Stomach (tissue), 9 donors: ENCODE measurements around the gene C20orf204. TPM values are rescaled to one million over a fixed set of nuclear protein-coding genes. Genes with fewer than 3 reads are reported as not detected.

Source experiments
- DNase-seq, 2 donors: peaks; one replicate each; pipeline versions ENCODE4 v3.0.0 to v3.0.0-alpha.2; 2013 to 2019
- H3K27ac ChIP-seq, 5 donors: fragments of 200-600 bp in 4 of 5; sonication (generic) in 4 of 5; one replicate each; pipeline ENCODE4 v1.5.1; 2013 to 2019; ENCODE audit warnings: mild to moderate bottlenecking in 1 of 5, moderate library complexity in 1 of 5
- H3K27me3 ChIP-seq, 3 donors: fragments of 200-600 bp; sonication (generic); one replicate each; pipeline ENCODE4 v1.5.1; 2017 to 2019; ENCODE audit warnings: mixed run types in 1 of 3
- H3K36me3 ChIP-seq, 4 donors: fragments of 200-600 bp; sonication (generic); 1 replicate in 3 of 4; 2 replicates in 1 of 4; pipeline ENCODE4 v1.5.1; 2016 to 2019
- H3K4me1 ChIP-seq, 4 donors: fragments of 200-600 bp; sonication (generic); one replicate each; pipeline ENCODE4 v1.5.1; 2016 to 2019
- H3K4me3 ChIP-seq, 4 donors: fragments of 200-600 bp; sonication (generic) in 3 of 4; one replicate each; pipeline ENCODE4 v1.5.1; 2016 to 2019; ENCODE audit warnings: mild to moderate bottlenecking in 1 of 4
- H3K9me3 ChIP-seq, 4 donors: fragments of 200-600 bp; sonication (generic); one replicate each; pipeline ENCODE4 v1.5.1; 2016 to 2019
- EP300 ChIP-seq: sonication (generic); formaldehyde crosslinking; IDR thresholded peaks from one replicate; pipeline ENCODE4 v1.6.1; 2017; ENCODE audit warnings: antibody characterized with exemption
- POLR2A ChIP-seq, 4 donors: fragments of 450-650 bp; IDR thresholded peaks; one replicate each; pipeline ENCODE4 v1.6.1; 2016; ENCODE audit warnings: antibody characterized with exemption in 4 of 4, control low read depth in 2 of 4, mild to moderate bottlenecking in 1 of 4, moderate library complexity in 1 of 4
- POLR2AphosphoS5 ChIP-seq, 3 donors: sonication (generic); formaldehyde crosslinking; IDR thresholded peaks; one replicate each; pipeline ENCODE4 v1.6.1; 2016; ENCODE audit warnings: antibody characterized with exemption in 3 of 3
- WGBS, 5 donors: extraction: QIAGEN DNeasy Blood & Tissue Kit in 3 of 5; methylation state at CpG; one replicate each; pipeline versions ENCODE4 v1.1.5 to v1.1.7; 2013 to 2018; 5-methylcytosine and 5-hydroxymethylcytosine counted together
- intact Hi-C: fragments of 100-400 bp; cut with DNase I; formaldehyde crosslinking; loops from one replicate; pipeline ENCODE4 v1.15.1; 2023; ENCODE audit warnings: low total_unique reads
- polyA plus RNA-seq, 3 donors: library from polyadenylated mRNA; stranded (reverse); fragments of 200-250 nt; gene quantifications; one replicate each; pipeline ENCODE4 v1.2.3, GENCODE V29; 2013
- total RNA-seq, 5 donors: library from RNA; depleted of rRNA; stranded (reverse); fragments of >200 nt; gene quantifications; one replicate each; pipeline versions ENCODE4 v1.1.0 to v1.2.3, GENCODE V29; 2014 to 2016
- TF ChIP-seq, protein P1 (sequence below), 7 experiments: fragments of 450-650 bp in 4 of 7; fragments of 200-600 bp in 3 of 7; sonication (generic) in 3 of 7; IDR thresholded peaks; one replicate each; pipeline ENCODE4 v1.5.1; 2016 to 2019; ENCODE audit warnings: antibody characterized with exemption in 7 of 7, control low read depth in 2 of 7, mild to moderate bottlenecking in 1 of 7
- donor health status: healthy with polysubstance abuse.
- donor health status: Bipolar disorder and iron deficiency.
- donor health status: healthy.

Gene C20orf204
- total and polyA plus RNA-seq, 8 donors: 0.62 to 3.4 (median 1.5) TPM; not detected in 4

DNA sequence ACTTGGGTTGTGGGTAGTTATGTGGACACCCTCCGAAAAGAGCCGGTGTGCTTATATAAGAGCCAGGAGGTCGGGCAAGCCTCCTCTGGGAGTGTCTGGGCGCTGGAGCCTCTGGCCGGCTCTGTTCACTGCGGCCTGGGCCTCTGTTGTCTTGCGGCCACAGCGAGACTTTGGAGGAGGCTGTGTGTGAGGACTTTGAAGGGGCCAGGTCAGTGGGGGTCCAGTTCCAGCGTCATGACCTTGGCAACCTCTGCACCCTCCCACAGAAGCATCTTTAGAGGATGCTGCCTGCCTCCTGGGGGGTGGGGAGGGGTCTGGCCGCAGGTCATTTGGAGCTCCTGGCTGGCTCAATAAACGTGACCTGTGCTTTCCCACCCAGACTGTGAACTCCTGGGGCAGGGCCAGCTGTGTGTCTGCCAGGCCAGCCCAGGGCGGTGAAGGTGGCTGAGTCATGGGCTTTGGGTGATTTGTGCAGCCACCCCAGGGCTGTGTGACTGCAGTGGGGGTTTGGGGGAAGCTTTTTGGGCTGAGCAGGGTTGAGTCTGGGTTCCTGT is 28.2 kb downstream of the C20orf204 start:
- H3K27ac ChIP-seq: peak overlapping the region in 3 of 5 donors; percentile 81 to 87 (median 86)
- no peaks in the 10 kb centered on the region for H3K36me3 ChIP-seq
- no peaks in the 10 kb centered on the region for H3K27me3 ChIP-seq
- WGBS, 5 donors: 22 to 46% (median 40%) methylated on average over 12 of the region's 12 CpGs
- no peaks in the 10 kb centered on the region for H3K9me3 ChIP-seq
- peak in 1 of 2 donors; percentile 49 for DNase-seq
- TF ChIP-seq, protein P1, sequence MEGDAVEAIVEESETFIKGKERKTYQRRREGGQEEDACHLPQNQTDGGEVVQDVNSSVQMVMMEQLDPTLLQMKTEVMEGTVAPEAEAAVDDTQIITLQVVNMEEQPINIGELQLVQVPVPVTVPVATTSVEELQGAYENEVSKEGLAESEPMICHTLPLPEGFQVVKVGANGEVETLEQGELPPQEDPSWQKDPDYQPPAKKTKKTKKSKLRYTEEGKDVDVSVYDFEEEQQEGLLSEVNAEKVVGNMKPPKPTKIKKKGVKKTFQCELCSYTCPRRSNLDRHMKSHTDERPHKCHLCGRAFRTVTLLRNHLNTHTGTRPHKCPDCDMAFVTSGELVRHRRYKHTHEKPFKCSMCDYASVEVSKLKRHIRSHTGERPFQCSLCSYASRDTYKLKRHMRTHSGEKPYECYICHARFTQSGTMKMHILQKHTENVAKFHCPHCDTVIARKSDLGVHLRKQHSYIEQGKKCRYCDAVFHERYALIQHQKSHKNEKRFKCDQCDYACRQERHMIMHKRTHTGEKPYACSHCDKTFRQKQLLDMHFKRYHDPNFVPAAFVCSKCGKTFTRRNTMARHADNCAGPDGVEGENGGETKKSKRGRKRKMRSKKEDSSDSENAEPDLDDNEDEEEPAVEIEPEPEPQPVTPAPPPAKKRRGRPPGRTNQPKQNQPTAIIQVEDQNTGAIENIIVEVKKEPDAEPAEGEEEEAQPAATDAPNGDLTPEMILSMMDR (IDR thresholded peaks at IDR 0.05): no peak
- TF ChIP-seq POLR2AphosphoS5 (IDR thresholded peaks at IDR 0.05) (no peak), EP300 (no peak), POLR2A (IDR thresholded peaks at IDR 0.05) (no peak)
- intact Hi-C loops: no loop called here
- peaks cover 32 to 48% (median 37%) of the 10 kb centered on the region in 4 donors for H3K4me1 ChIP-seq
- H3K4me3 ChIP-seq: peak overlapping the region; percentile 68 to 98 (median 96)

DNA sequence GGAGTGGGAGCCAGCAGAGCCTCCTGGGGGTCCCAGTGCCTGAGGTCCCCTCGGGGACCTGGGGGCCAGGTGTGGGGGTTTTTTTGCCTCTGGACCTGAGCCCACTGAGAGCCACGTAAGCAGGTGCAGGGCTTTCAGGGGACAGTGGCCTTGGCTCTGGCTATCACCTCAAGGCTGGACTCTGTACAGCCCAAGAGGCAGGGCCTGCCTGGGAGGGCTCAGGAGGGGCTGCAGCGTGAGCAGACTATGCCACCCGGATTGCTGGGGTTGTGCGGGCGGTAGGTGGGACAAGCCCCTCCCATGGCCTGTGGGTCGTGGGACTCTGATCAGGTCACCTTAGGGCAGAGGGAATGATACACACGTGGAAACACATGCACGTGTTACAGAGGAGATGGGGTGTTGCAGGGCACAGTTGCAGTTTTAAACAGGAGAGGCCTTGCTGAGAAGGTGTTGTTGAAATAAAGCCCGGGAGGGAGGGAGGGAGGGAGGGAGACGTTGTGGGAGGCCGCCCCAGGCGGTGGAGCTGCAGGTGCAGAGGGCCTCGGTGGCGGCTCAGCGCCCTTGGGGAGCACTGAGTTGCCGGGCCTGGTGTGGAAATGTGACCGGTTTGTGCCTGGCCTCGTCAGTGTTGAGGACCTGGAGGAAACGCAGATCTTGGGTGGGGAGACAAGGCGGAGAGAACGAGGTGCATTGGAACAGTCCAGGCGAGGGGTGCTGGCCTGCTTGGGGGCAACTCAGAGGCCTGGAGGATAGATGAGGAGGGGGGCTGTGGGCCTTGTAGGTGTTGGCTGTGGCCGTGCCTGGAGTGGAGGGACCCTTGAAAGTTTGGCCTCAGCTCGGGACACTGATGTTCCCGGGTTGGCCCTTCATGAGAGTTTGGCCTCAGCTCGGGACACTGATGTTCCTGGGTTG is 29.3 kb downstream of the C20orf204 start:
- intact Hi-C loops: no loop called here

DNA sequence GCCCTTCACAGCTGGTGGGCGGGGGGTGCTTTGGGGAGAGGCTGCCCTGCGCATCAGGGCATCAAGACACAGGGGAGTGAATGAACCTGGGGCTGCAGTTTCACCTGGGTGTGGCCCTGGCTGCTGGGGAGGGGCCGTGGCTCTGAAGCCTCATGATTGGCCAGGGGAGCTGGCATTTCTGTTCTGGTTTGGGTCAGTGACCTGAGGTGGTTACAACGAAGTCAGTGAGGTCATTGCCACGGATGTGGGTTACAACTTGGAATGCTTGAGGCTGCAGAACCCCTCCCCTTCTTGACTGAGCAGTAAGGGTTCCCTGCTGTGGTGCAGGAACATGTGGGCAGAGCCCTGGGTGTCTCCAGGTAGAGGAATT is 30.0 kb downstream of the C20orf204 start:
- Histone ChIP-seq H3K4me3 (no peak overlapping the region), H3K27me3 (no peaks in the 10 kb centered on the region), H3K4me1 (peaks cover 31 to 55% (median 37%) of the 10 kb centered on the region in 4 donors), H3K27ac (no peak overlapping the region), H3K36me3 (peaks cover 0 to 8% (median 5%) of the 10 kb centered on the region in 4 donors), H3K9me3 (no peaks in the 10 kb centered on the region)
- 33 to 48% (median 36%) methylated on average over 4 to 5 of the region's 5 CpGs for WGBS, 5 donors
- no peak for TF ChIP-seq POLR2AphosphoS5 (IDR thresholded peaks at IDR 0.05)
- no peak for TF ChIP-seq POLR2A (IDR thresholded peaks at IDR 0.05)
- TF ChIP-seq EP300: no peak
- TF ChIP-seq, protein P1 (IDR thresholded peaks at IDR 0.05): no peak
- peak in 1 of 2 donors; percentile 55 for DNase-seq
- intact Hi-C loops: no loop called here

More for the DNA sequence above, 29.3 kb downstream of the C20orf204 start:
- Histone ChIP-seq H3K9me3 (no peaks in the 10 kb centered on the region), H3K4me1 (peaks cover 31 to 55% (median 37%) of the 10 kb centered on the region in 4 donors), H3K36me3 (peaks cover 0 to 5% (median under 1%) of the 10 kb centered on the region in 4 donors), H3K27me3 (no peaks in the 10 kb centered on the region), H3K4me3 (no peak overlapping the region), H3K27ac (no peak overlapping the region)
- WGBS, 5 donors: 43 to 56% (median 49%) methylated on average over 26 to 27 of the region's 27 CpGs
- TF ChIP-seq POLR2A (IDR thresholded peaks at IDR 0.05): no peak
- TF ChIP-seq EP300: no peak
- TF ChIP-seq, protein P1 (IDR thresholded peaks at IDR 0.05): no peak
- TF ChIP-seq POLR2AphosphoS5 (IDR thresholded peaks at IDR 0.05): no peak
- DNase-seq: no peak

DNA sequence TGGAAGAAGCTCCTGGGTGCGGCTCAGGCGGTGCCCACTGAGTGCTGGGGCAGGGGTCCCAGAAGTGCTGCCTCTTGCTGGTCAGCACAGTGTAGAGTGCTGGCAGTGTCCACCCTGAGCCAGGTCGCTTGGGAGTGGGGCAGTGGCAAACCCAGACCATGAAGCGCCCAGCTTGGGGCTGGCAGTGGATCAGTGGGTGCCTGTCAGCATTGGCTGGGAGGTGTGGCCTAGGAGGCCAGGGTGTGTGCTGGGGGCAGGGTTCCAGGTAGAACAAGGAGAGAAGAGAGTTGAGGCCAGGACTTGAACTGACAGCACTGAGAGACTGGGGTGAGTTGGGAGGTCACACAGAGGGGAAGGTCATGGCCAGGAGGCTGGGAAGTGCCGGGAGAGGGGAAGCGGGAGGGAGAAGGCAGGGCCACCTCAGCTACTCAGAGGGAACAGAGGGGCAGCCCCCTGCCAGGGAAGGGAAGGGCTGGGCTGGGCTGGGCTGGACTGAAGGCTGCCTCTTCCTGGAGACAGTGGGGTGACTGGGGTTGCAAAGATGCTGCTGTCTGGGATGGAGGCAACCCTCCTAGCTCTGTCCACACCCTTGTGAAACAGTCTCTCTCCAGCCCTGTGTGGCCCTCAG is 31.1 kb downstream of the C20orf204 start:
- Histone ChIP-seq H3K27ac (no peak overlapping the region), H3K27me3 (no peaks in the 10 kb centered on the region), H3K4me1 (peaks cover 31 to 53% (median 36%) of the 10 kb centered on the region in 4 donors), H3K4me3 (no peak overlapping the region), H3K36me3 (peaks cover 0 to 18% (median 14%) of the 10 kb centered on the region in 4 donors), H3K9me3 (no peaks in the 10 kb centered on the region)
- DNase-seq: no peak
- TF ChIP-seq POLR2A (IDR thresholded peaks at IDR 0.05): no peak
- TF ChIP-seq, protein P1 (IDR thresholded peaks at IDR 0.05): no peak
- no peak for TF ChIP-seq EP300
- TF ChIP-seq POLR2AphosphoS5 (IDR thresholded peaks at IDR 0.05): no peak
- intact Hi-C loops: no loop called here
- WGBS, 5 donors: 78 to 91% (median 80%) methylated on average over 6 of the region's 6 CpGs
